GM19239 (cell line): ENCODE measurements around the gene LDLRAD2.
"Not testable (repeated sequence)": the region's sequence is repeated elsewhere in the genome, so short reads cannot be mapped to it uniquely, and the experiment has no call there.

ENCODE experiments used
- DNase-seq: peaks from one replicate; pipeline ENCODE4 v3.0.0; 2011; ENCODE audit warnings: low spot score; ENCODE audit not compliant: insufficient read length
- FAIRE-seq: peaks from 2 replicates; lab custom pipeline; 2011; peaks lifted over from hg19 to GRCh38; lab: Jason Lieb, UNC

Gene LDLRAD2

DNA sequence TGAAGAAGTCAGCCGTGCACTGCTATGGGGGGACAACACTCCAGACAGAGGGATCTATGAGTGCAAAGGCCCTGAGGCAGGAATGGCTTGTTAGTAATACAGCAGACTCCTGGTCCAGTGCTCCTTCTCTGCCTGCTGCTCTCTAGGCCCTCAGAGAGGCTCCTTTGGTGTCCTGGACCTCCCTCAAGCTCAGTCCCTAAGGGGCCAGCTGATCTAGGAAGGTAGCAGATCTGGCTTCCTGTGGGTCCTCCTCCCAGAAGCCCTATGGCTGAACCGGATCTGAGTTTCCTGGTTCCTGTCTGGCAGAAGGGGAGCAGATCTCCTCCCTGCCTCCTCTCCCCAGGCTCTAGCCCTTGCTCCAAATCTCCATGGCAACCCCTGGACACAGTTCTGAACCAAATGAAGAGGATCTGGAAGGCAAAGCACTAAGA is at the start of gene LDLRAD2:
TSS of gene LDLRAD2 (plus strand) at position 391 of the 431 bp plus-strand sequence. CDS start 187 bp downstream, outside the sequence.
- DNase-seq (no peak), FAIRE-seq (no peak)

GRCh38 chr1:21763236-21763635 is 48.8 kb upstream of the LDLRAD2 start:
- no peak for DNase-seq
- FAIRE-seq, result no peak

DNA sequence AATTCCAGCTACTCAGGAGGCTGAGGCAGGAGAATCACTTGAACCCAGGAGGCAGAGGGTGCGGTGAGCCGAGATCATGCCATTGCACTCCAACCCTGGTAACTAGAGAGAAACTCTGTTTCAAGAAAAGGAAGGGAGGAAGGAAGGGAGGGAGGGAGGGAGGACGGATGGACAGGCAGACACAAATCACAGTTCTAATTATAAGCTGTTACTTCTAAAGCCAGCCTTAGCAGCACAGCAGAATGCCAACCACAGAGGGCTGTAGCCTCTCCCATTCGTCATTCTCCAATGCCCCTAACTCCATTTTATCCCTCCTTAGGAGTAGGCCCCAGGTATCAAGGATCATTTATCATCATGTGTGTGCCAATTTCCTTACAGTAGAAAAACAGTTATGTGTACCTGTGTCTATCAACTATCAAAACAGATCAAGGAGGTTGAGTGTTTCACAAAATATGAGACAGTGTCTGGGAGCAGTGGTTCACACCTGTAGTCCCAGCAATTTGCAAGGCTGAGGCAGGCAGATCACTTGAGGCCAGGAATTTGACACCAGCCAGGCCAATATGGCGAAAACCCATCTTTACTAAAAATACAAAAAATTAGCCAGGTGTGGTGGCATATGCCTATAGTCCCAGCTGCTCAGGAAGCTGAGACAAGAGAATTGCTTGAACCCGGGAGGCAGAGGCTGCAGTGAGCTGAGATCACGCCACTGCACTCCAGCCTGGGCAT is 48.2 kb upstream of the LDLRAD2 start:
- FAIRE-seq, result no peak
- no peak for DNase-seq

GRCh38 chr1:21764615-21765423 is 47.2 kb upstream of the LDLRAD2 start:
- no peak for DNase-seq
- no peak for FAIRE-seq

DNA sequence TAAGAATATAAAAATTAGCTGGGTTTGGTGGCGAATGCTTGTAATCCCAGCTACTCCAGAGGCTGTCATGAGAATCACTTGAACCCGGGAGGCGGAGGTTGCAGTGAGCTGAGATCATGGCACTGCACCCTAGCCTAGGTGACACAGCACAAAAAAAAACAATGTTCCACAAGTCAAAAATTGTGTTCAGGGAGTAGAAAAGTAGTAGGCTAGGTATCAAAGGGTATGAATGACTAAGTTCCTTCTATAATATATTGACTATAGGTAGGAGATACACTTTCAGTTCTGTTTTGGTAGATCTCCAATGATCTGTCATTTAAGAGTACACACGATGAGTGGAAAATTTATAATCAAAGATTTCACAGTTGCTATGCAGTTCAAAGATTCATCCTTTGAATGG is 45.9 kb upstream of the LDLRAD2 start:
- FAIRE-seq (no peak), DNase-seq (no peak)

- FAIRE-seq, DNase-seq: not testable (repeated sequence)
These were observed 45.0 kb upstream of the LDLRAD2 start for GRCh38 chr1:21767106-21767505.

- FAIRE-seq (no peak), DNase-seq (no peak)
These were observed 41.9 kb upstream of the LDLRAD2 start for GRCh38 chr1:21770201-21770600.

GRCh38 chr1:21770602-21771001 is 41.5 kb upstream of the LDLRAD2 start:
- not testable (repeated sequence) for FAIRE-seq, DNase-seq

DNA sequence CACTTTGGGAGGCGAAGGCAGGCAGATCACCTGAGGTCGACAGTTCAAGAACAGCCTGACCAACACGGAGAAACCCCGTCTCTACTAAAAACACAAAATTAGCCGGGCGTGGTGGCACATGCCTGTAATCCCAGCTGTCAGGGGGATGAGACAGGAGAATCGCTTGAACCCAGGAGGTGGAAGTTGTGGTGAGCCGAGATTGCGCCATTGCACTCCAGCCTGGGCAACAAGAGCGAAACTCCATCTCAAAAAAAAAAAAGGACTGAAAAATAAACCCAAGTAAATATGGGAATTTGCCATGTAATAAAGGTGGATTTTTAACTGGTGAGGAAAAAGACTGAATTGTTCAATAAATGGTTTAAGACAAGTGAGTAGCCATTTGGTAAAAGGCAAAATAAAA is 40.4 kb upstream of the LDLRAD2 start:
- FAIRE-seq, DNase-seq: not testable (repeated sequence)

DNA sequence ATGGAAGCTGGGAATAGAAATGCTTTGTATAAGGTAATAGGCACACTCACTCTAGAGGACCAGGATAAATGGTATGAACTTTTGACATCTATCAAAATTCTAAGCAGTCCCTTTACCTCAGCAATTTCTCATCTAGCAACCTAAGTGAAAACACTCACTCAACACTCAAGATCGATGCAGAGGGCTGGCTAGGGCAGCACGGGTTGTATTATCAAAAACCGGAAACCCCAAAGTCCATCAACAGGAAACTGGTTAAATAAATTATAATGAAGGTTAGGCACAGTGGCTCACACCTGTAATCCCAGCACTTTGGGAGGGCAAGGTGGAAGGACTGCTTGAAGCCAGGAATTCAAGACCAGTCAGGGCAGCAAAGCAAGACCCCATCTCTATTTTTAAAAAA is 38.5 kb upstream of the LDLRAD2 start:
- peak; percentile 77 for FAIRE-seq
- no peak for DNase-seq

GRCh38 chr1:21774835-21775549 is 37.1 kb upstream of the LDLRAD2 start:
- no peak for DNase-seq
- no peak for FAIRE-seq

GRCh38 chr1:21775550-21775914 is 36.5 kb upstream of the LDLRAD2 start:
- DNase-seq, result no peak
- no peak for FAIRE-seq

GRCh38 chr1:21775985-21776562 is 36.0 kb upstream of the LDLRAD2 start:
- no peak for FAIRE-seq
- no peak for DNase-seq

DNA sequence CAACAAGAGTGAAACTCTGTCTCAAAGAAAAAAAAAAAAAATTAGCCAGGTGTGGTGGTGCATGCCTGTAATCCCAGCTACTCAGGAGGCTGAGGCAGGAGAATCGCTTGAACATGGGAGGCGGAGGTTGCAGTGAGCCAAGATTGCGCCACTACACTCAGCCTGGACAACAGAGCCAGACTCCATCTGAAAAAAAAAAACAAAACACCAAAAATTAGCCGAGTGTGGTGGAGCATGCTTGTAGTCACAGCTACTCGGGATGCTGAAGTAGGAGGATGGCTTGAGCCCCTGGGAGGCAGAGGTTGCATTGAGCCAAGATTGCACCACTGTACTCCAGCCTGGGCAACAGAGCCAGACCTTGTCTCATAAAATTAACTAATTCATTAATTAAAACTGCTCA is 35.1 kb upstream of the LDLRAD2 start:
- not testable (repeated sequence) for DNase-seq, FAIRE-seq

DNA sequence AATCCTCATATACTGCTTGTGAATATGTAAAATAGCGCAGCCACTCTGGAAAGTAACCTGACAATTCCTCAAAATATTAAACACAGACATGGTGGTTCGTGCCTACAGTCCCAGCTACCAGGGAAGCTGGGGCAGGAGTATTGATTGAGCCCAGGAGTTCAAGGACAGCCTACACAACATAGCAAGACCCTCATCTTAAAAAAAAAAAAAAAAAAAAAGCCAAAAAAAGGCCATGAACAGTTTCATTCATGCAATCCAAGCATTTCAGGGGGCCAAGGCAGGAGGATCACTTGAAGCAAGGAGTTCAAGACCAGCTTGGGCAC is 33.7 kb upstream of the LDLRAD2 start:
- DNase-seq (no peak), FAIRE-seq (peak; percentile 4)

GRCh38 chr1:21779613-21780521 is 32.2 kb upstream of the LDLRAD2 start:
- DNase-seq, result no peak
- peak; percentile 88 for FAIRE-seq

- peak; percentile 56 for FAIRE-seq
- DNase-seq, result no peak
These were observed 30.2 kb upstream of the LDLRAD2 start for GRCh38 chr1:21781815-21782348.

DNA sequence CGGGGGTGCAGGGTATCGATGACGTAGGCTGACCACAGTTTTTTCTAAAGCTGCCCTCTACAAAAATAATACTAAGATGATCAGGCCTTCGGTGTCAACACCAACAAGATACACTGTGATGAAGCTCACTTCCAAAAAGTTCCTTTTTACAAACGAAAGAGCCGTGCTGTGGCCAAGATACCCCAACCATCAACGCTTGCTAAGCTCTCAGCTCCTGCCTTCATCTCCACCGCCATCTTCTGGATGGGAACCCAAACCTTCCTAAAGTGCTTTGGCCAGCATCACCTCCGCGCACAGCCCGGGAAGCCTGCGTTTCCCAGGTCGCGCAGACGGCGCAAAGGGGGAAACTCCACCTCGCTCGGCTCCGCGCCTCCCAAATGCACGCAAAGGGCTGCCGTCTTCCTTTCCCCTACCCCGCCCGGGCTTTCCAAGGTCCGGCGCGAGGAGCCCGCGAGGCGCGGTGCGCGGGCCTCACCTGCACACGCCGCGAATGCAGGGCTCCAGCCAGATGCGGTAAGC is 29.7 kb upstream of the LDLRAD2 start:
- DNase-seq, result no peak
- no peak for FAIRE-seq
